Neural progenitor cell (in vitro differentiated cells): Measurements from ENCODE around the gene EXOC6B. TPM values are rescaled to one million over a fixed set of nuclear protein-coding genes. Genes with fewer than 3 reads are reported as not detected.

Experiments
- DNase-seq: peaks from one replicate; pipeline ENCODE4 v3.0.0-alpha.2; 2016; ENCODE audit warnings: low spot score
- H2AFZ ChIP-seq: fragments of 200-600 bp; sonication (generic); replicated peaks from 2 replicates; pipeline ENCODE4 v1.6.1; 2016; ENCODE audit warnings: antibody characterized with exemption
- H3F3A ChIP-seq: fragments of 200-600 bp; sonication (generic); 2 replicates; pipeline ENCODE4 v1.6.1; 2016; ENCODE audit warnings: antibody characterized with exemption, low read depth
- H3K27ac ChIP-seq: fragments of 200-600 bp; sonication (generic); 2 replicates; pipeline ENCODE4 v1.5.1; 2016; ENCODE audit warnings: mild to moderate bottlenecking
- H3K27me3 ChIP-seq: fragments of 200-600 bp; sonication (generic); 2 replicates; pipeline ENCODE4 v1.6.1; 2016; ENCODE audit warnings: mild to moderate bottlenecking, moderate library complexity
- H3K36me3 ChIP-seq: fragments of 200-600 bp; sonication (generic); 2 replicates; pipeline ENCODE4 v1.5.1; 2016
- H3K4me1 ChIP-seq: fragments of 200-600 bp; sonication (generic); 2 replicates; pipeline ENCODE4 v1.6.1; 2016; ENCODE audit warnings: mixed run types
- H3K4me2 ChIP-seq: fragments of 200-600 bp; sonication (generic); 2 replicates; pipeline ENCODE4 v1.6.1; 2016
- H3K4me3 ChIP-seq: fragments of 200-600 bp; sonication (generic); 2 replicates; pipeline ENCODE4 v1.5.1; 2016
- H3K79me2 ChIP-seq: fragments of 200-600 bp; sonication (generic); 2 replicates; pipeline ENCODE4 v1.6.1; 2016; ENCODE audit warnings: low read depth
- H3K9ac ChIP-seq: fragments of 200-600 bp; sonication (generic); 2 replicates; pipeline ENCODE4 v1.6.1; 2016
- H3K9me3 ChIP-seq: fragments of 200-600 bp; sonication (generic); 2 replicates; pipeline ENCODE4 v1.5.1; 2016; ENCODE audit warnings: low read depth
- H4K20me1 ChIP-seq: fragments of 200-600 bp; sonication (generic); 2 replicates; pipeline ENCODE4 v1.6.1; 2016; ENCODE audit warnings: low read depth
- H3K27ac Mint-ChIP-seq: 3 replicates; pipeline ENCODE4 v1.8.0; 2021; ENCODE audit warnings: mixed read lengths
- H3K27me3 Mint-ChIP-seq: 2 replicates; pipeline ENCODE4 v1.8.0; 2022; ENCODE audit warnings: low read depth, mild to moderate bottlenecking, inconsistent platforms, moderate library complexity, mixed read lengths; ENCODE audit not compliant: insufficient read depth
- H3K36me3 Mint-ChIP-seq: 3 replicates; pipeline ENCODE4 v1.8.0; 2021; ENCODE audit warnings: mixed read lengths
- H3K4me1 Mint-ChIP-seq: 3 replicates; pipeline ENCODE4 v1.8.0; 2021; ENCODE audit warnings: mixed read lengths
- H3K4me3 Mint-ChIP-seq: 3 replicates; pipeline ENCODE4 v1.8.0; 2021; ENCODE audit warnings: mild to moderate bottlenecking, moderate library complexity, mixed read lengths
- H3K9me3 Mint-ChIP-seq: 3 replicates; pipeline ENCODE4 v1.8.0; 2020; ENCODE audit warnings: mixed read lengths
- EZH2 ChIP-seq: fragments of 200-600 bp; sonication (generic); IDR thresholded peaks from 2 replicates; pipeline ENCODE4 v1.6.1; 2017; ENCODE audit warnings: antibody characterized with exemption, mild to moderate bottlenecking, moderate library complexity
- EZH2phosphoT487 ChIP-seq: fragments of 200-600 bp; sonication (generic); IDR thresholded peaks from 2 replicates; pipeline ENCODE4 v1.6.1; 2017; ENCODE audit warnings: antibody characterized with exemption
- total RNA-seq: library from RNA; depleted of rRNA; stranded (reverse); fragments of >200 nt; gene quantifications from 2 replicates; pipeline ENCODE4 v1.2.3, GENCODE V29; 2015; ENCODE audit warnings: low replicate concordance
- TF ChIP-seq, protein P1 (sequence below): fragments of 200-600 bp; sonication (generic); IDR thresholded peaks from 2 replicates; pipeline ENCODE4 v1.5.1; 2017; ENCODE audit warnings: antibody characterized with exemption, mild to moderate bottlenecking

Gene EXOC6B
- total RNA-seq, 1 donor from 2014 or later = 41.2 TPM

DNA sequence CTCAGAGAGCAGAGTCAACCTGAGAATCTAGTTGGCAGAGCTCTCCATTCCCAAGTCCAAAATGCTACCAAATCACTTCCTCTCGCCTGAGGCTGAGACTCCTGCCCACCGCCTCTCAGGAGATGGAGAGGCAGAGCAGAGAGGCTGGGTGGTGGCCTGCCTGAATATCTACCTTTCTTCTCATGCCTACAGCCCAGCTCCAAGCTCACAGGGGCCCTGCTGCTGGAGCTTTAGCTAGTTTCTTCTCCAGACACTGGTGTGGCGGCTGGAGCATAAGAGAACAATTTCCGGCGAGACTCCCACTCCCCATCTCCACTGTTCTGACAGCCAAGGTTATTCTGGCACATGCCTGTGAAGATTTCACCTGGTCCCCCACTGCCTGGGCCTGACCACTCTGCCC, 670.1 kb downstream of the EXOC6B start:
- H3K9me3 Mint-ChIP-seq = no peaks in the 10 kb centered on the region
- Histone ChIP-seq H3K36me3 (no peaks in the 10 kb centered on the region), H4K20me1 (no peaks in the 10 kb centered on the region), H3K27me3 (peaks cover 22% of the 10 kb centered on the region), H3K9ac (no peak overlapping the region), H3K4me1 (no peaks in the 10 kb centered on the region), H3K4me2 (no peak overlapping the region), H3K27ac (no peak overlapping the region), H3K79me2 (no peaks in the 10 kb centered on the region), H3K4me3 (no peak overlapping the region), H3K9me3 (no peaks in the 10 kb centered on the region), H3F3A (no peaks in the 10 kb centered on the region), H2AFZ (no peak overlapping the region)
- H3K27ac Mint-ChIP-seq = no peak overlapping the region
- peaks cover 3% of the 10 kb centered on the region for H3K4me1 Mint-ChIP-seq
- TF ChIP-seq, protein P1, sequence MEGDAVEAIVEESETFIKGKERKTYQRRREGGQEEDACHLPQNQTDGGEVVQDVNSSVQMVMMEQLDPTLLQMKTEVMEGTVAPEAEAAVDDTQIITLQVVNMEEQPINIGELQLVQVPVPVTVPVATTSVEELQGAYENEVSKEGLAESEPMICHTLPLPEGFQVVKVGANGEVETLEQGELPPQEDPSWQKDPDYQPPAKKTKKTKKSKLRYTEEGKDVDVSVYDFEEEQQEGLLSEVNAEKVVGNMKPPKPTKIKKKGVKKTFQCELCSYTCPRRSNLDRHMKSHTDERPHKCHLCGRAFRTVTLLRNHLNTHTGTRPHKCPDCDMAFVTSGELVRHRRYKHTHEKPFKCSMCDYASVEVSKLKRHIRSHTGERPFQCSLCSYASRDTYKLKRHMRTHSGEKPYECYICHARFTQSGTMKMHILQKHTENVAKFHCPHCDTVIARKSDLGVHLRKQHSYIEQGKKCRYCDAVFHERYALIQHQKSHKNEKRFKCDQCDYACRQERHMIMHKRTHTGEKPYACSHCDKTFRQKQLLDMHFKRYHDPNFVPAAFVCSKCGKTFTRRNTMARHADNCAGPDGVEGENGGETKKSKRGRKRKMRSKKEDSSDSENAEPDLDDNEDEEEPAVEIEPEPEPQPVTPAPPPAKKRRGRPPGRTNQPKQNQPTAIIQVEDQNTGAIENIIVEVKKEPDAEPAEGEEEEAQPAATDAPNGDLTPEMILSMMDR = no peak
- TF ChIP-seq EZH2 = no peak
- no peak for TF ChIP-seq EZH2phosphoT487
- H3K27me3 Mint-ChIP-seq = peaks cover 22% of the 10 kb centered on the region
- no peak for DNase-seq
- no peak overlapping the region for H3K4me3 Mint-ChIP-seq
- H3K36me3 Mint-ChIP-seq = no peaks in the 10 kb centered on the region

DNA sequence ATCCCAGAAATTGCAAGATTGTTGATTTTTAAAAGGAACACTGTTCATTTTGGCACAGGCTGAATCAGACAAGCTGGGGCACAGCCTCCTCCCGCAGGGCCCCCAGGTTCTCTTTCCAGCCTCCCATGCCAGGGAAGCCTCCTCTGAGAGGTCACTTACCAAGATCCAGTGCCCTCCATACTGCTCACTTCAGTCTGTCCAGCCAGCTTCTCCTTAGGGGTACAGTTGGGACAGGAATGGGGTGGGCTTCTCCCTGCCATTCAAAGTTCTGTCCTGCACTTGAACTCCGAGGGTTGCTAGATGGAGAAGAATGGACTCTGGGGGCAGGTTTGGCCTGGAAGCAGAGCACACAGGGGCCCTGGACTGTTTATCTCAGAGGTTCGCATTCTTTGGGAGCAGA, 670.7 kb downstream of the EXOC6B start:
- no peak for DNase-seq
- Mint-ChIP-seq H3K4me3 (no peak overlapping the region), H3K4me1 (peaks cover 5% of the 10 kb centered on the region), H3K36me3 (no peaks in the 10 kb centered on the region), H3K27me3 (peaks cover 24% of the 10 kb centered on the region), H3K27ac (no peak overlapping the region), H3K9me3 (no peaks in the 10 kb centered on the region)
- peaks cover 28% of the 10 kb centered on the region for H3K27me3 ChIP-seq
- no peak overlapping the region for H3K9ac ChIP-seq
- peaks cover under 1% of the 10 kb centered on the region for H3K4me1 ChIP-seq
- H2AFZ ChIP-seq = no peak overlapping the region
- H4K20me1 ChIP-seq = peaks cover under 1% of the 10 kb centered on the region
- no peak overlapping the region for H3K27ac ChIP-seq
- TF ChIP-seq, protein P1 = no peak
- TF ChIP-seq EZH2 = no peak
- H3K79me2 ChIP-seq = no peaks in the 10 kb centered on the region
- H3K4me2 ChIP-seq = no peak overlapping the region
- no peaks in the 10 kb centered on the region for H3K36me3 ChIP-seq
- H3F3A ChIP-seq = no peaks in the 10 kb centered on the region
- H3K9me3 ChIP-seq = no peaks in the 10 kb centered on the region
- no peak overlapping the region for H3K4me3 ChIP-seq

DNA sequence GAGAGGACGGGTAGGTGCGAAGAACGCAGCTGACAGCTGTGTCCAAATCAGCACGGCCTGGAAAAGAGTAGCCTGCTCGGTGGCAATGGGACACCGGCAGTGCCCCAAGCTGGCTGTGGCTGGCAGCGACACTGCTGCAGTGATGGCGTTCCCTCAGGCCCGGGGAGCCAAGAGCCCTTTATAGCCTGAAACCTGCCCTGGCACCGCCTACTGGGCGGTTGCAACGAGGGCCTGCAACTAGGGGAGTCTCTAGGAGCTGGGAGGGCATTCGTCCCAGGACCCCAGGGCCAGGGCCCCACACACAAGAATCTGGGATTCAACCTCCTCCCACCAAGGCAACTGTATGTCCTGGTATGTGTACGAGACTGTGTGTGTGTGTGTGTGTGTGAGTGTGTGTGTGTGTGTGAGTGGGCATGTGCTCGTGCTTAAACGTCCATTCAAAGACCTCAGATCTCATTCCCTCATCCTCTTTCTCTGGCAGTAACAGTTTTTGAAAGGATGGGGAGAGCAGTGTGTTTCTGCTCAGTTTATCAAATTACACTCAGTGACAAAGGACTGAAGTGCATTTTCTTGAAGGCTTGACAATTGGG, 671.4 kb downstream of the EXOC6B start:
- Histone ChIP-seq H3K36me3 (no peaks in the 10 kb centered on the region), H3K79me2 (no peaks in the 10 kb centered on the region), H3K4me1 (peaks cover 6% of the 10 kb centered on the region), H2AFZ (no peak overlapping the region), H3K9me3 (no peaks in the 10 kb centered on the region), H3K9ac (no peak overlapping the region), H4K20me1 (peaks cover 8% of the 10 kb centered on the region), H3F3A (no peaks in the 10 kb centered on the region), H3K4me2 (no peak overlapping the region), H3K4me3 (no peak overlapping the region), H3K27me3 (peaks cover 35% of the 10 kb centered on the region), H3K27ac (no peak overlapping the region)
- Mint-ChIP-seq H3K9me3 (no peaks in the 10 kb centered on the region), H3K4me1 (peaks cover 11% of the 10 kb centered on the region), H3K36me3 (no peaks in the 10 kb centered on the region), H3K27ac (no peak overlapping the region), H3K4me3 (no peak overlapping the region), H3K27me3 (peaks cover 26% of the 10 kb centered on the region)
- TF ChIP-seq EZH2phosphoT487 (no peak), EZH2 (no peak)
- TF ChIP-seq, protein P1 = no peak
- no peak for DNase-seq
